ENCODE results near the gene KPNB1. TPM values are rescaled to one million over a fixed set of nuclear protein-coding genes. Genes with fewer than 3 reads are reported as not detected.

Gene KPNB1
- total RNA-seq, result 276 TPM
- long read RNA-seq, full-length matches to known transcripts, result 10 of 63 reads
- long read RNA-seq, partial matches to known transcripts, result 45 of 63 reads
- long read RNA-seq, other reads (novel, unspliced or antisense), result 8 of 63 reads

DNA sequence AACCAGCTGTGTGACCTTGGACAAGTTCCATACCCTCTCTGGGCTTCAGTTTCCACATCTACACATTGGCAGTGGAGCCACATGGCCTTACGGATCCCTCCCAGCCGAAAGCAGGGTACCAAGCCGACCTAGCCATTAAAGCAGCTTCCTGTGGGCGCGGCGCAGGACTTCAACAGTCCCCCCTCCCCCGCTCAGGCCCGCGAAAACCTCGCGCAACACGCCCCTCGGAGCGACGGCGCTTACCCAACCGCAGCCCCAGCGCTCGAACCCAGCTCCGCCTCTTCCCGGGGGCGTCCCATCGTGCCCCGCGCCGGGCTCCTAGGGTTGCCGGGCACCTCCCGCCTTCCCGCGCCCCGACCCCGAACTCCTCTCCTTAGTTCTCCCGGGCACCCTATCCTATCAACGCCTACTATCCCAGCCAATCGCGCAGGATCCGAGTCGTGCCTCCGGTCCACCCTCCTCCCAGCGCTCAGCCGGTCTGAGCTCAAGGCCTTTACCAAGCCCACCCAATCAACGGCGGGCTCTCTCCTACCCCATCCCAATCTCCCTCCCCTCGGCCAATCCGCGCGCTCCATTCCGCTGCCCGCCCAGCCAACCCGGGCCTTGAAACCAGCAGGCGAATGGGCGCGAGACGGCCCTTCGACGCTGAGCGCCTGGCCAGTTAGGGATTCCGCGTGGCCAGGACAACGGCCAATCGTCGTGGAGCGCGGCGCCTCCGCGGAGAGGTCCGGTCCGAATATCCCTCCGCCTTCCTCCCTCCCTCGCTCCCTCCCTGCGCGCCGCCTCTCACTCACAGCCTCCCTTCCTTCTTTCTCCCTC, at the start of gene KPNB1:
KPNB1 (plus strand) TSS at position 767 of the 819 bp plus-strand sequence. CDS start 326 bp downstream, outside the sequence.
- DNase-seq (ENCODE audit: low spot score), result peak; percentile 100

DNA sequence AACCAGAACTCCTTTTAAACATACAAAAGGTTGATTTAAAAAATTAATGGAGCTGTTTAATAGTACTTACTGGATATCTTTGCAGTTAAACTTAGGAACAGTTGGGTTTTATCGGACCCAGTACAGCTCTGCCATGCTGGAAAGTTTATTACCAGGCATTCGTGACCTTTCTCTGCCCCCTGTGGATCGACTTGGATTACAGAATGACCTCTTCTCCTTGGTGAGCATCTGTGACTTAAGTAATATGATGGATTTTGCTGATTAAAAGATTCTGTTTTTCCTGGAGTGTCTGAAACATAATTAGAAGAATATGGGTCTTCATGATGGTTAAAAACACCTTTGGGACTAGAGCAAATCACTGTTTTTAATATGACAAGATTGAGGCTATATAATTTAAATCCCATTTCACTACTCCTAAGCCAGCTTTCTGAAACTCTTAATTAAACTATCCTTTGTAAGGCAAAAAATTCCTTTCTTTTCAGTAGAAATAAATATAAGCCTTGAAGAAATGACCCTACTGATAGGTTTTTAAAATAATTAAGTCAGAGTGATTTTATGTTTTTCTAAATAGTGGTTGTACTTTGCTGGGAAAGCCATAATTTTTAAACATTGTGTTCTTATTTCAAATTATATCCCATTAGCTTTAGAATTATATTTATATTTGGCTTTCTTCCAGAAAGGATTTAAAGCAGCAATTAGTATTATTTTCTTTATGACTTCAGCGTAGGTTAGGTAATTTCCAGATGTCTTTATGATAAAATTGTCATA, 45.7 kb upstream of the KPNB1 start:
- no peak for DNase-seq (ENCODE audit: low spot score)

DNA sequence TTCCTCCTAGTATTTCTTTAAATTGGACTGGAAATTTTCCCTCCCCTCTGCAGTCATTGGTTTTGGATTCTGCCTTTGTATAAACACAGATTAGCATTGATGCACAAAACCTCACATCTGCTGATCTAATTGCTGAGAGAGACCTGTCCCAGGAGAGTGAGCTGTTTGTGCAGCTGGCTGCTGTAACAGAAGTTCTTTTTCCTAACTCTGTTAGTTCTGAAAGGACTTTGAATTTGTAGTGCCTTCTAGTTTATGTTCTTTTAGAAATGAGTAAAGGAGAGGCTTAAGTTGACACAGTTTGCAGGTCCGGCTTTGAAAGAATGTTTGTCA, 45.2 kb upstream of the KPNB1 start:
- DNase-seq (ENCODE audit: low spot score), result no peak

- DNase-seq (ENCODE audit: low spot score), result no peak
These were observed 44.7 kb upstream of the KPNB1 start for GRCh38 chr17:47605011-47605410.

DNA sequence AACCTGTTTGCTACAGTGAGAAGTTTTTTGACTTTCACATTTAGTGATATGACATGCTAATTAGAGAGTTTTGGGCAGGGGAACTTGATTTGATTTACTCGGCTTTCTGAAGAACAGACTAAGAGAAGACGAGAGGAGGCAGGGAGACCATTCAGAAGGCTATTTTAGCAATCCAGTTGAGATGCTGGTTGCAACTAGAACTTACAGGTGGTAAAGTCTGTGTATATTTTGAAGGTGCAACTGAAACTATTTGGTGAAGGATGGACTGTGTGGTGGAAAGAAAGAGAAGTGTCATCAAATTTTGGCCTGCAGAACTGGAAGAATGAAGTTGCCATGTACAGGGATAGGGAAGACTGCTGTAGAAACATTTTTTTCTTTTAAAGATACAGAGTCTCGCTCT, 42.2 kb upstream of the KPNB1 start:
- DNase-seq (ENCODE audit: low spot score), result no peak

GRCh38 chr17:47611372-47612350, 38.1 kb upstream of the KPNB1 start:
- no peak for DNase-seq (ENCODE audit: low spot score)

DNA sequence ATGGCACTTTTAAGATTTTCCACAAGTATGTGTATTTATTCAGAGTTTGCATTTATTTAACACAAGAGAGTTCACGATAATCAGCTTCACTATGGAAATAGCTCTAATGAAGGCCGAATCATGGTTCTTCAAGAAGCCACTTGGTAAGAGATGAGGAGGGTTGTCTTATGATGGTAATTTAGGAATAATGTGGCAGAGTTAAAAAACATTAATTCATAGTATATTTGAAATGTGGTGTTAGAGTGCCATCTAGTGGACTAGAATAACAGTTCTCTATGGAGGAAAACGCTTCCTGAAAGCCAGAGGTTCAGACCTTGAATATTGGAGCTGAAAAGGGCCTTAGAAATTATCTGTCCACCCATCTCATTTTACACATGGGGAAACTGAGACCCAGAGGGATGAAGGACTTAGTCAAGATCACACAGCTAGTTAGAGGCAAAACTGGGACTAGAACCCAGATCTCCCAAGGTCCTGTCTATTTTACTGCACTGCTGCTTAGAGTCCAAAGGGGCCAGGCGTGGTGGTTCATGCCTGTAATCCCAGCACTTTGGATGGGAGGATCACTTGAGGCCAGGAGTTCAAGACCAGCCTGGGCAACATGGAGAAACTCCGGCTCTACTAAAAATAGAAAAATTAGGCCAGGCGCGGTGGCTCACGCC, 33.8 kb upstream of the KPNB1 start:
- no peak for DNase-seq (ENCODE audit: low spot score)

GRCh38 chr17:47618410-47618809, 31.3 kb upstream of the KPNB1 start:
- no peak for DNase-seq (ENCODE audit: low spot score)

GRCh38 chr17:47620503-47621245, 29.0 kb upstream of the KPNB1 start:
- no peak for DNase-seq (ENCODE audit: low spot score)

DNA sequence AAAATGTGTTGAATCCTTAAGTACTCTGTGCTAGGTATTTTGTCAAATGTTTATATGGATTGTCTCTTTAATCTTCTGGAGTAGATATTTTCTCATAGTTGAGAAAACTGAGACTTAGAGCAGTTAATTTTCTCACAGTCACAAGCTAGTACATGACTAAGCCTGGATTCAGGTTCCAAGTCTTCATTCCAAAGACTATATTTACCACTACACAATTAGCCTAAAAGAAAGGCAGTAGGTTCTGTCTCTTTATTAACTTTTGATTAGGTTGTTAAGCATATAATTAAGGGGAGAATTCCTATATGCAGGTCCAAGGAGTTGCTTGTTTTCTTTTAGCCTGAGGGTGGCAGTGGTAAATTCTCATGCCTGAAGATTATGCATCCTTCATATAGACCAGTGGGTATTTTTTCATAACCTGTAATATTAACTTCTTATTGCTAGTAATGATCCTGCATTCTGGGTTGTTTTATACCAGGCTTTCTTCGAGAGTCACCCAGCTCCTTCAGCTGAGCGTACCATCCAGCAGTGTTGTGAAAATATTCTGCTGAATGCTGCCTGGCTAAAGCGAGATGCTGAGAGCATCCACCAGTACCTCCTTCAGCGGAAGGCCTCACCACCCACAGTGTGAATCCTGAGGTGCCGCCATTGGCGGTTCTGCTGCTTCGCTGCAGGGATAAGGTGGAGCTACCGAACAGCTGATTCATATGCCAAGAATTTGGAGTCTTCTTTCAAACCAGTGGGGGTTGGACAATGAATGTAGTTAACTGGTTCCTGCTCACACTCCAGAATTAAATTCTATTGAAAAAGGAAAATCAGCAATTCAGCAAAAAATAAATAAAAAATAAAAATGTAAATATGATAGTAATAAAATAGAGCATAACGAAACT, 28.2 kb upstream of the KPNB1 start:
- DNase-seq (ENCODE audit: low spot score), result no peak

GRCh38 chr17:47622180-47622549, 27.6 kb upstream of the KPNB1 start:
- DNase-seq (ENCODE audit: low spot score), result no peak

DNA sequence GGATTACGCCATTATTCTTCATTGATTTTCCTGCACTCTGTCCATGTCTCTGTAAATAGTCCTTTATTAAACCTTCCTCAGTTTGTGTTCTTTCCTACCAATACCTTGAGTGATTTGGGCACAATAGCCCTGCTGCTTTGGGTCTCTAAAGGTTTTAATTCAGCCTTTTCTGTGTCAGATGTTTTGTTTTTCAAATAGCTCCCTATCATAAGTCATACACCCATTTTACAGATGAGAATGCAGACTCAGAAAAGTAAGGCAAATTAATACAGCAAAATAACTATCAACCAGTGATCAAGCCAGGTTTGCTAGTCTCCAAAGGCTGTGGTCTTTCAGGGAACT, 25.0 kb upstream of the KPNB1 start:
- no peak for DNase-seq (ENCODE audit: low spot score)

- DNase-seq (ENCODE audit: low spot score), result no peak
These were observed 21.6 kb upstream of the KPNB1 start for GRCh38 chr17:47628014-47628566.

GRCh38 chr17:47629826-47630225, 19.9 kb upstream of the KPNB1 start:
- no peak for DNase-seq (ENCODE audit: low spot score)

- no peak for DNase-seq (ENCODE audit: low spot score)
These were observed 19.1 kb upstream of the KPNB1 start for GRCh38 chr17:47630614-47631013.

GRCh38 chr17:47632991-47633390, 16.7 kb upstream of the KPNB1 start:
- no peak for DNase-seq (ENCODE audit: low spot score)

- no peak for DNase-seq (ENCODE audit: low spot score)
These were observed 15.7 kb upstream of the KPNB1 start for GRCh38 chr17:47633996-47634395.

- no peak for DNase-seq (ENCODE audit: low spot score)
These were observed 14.8 kb upstream of the KPNB1 start for GRCh38 chr17:47634870-47635269.

DNA sequence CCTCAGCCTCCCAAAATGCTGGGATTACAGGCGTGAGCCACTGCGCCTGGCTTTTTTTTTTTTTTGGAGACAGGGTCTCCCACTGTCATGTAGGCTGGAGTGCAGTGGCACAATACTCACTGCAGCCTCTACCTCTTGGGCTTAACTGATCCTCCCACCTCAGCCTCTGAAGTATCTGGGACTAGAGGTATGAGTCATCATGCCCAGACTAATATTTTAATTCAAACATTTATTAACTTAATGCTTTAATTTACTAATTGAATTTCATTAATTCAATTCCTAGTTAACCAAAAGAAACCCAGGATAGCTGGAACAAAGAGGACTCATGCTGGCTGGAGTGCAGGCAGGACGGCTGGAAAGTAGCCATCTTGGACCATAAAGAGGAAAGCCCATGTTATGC, 14.0 kb upstream of the KPNB1 start:
- DNase-seq (ENCODE audit: low spot score), result no peak

Data from mesenteric fat pad (tissue), 1 donor.